ENCODE measurements around the gene EXO5.

DNA sequence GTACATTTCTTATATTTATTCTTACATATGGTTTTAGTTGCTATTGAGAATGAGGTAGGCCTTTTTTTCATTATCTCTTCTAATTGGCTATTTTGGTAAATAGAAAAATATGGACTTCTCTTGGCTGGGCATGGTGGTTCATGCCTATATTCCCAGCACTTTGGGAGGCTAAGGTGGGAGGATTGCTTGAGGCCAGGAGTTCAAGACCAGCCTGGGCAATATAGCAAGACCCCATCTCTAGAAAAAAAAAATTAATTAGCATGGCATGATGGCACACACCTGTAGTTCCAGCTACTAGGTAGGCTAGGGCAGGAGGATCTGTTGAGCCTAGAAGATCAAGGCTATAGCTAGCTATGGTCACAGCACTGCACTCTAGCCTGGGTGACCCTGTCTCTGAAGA lies 26.0 kb downstream of the EXO5 start:
- TF ChIP-seq, protein P1, sequence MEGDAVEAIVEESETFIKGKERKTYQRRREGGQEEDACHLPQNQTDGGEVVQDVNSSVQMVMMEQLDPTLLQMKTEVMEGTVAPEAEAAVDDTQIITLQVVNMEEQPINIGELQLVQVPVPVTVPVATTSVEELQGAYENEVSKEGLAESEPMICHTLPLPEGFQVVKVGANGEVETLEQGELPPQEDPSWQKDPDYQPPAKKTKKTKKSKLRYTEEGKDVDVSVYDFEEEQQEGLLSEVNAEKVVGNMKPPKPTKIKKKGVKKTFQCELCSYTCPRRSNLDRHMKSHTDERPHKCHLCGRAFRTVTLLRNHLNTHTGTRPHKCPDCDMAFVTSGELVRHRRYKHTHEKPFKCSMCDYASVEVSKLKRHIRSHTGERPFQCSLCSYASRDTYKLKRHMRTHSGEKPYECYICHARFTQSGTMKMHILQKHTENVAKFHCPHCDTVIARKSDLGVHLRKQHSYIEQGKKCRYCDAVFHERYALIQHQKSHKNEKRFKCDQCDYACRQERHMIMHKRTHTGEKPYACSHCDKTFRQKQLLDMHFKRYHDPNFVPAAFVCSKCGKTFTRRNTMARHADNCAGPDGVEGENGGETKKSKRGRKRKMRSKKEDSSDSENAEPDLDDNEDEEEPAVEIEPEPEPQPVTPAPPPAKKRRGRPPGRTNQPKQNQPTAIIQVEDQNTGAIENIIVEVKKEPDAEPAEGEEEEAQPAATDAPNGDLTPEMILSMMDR (IDR thresholded peaks at IDR 0.05): no peak
- no peak for TF ChIP-seq POLR2A (IDR thresholded peaks at IDR 0.05)
